Fibroblast of skin of right quadriceps (primary cell): ENCODE measurements around the gene CD177.
"Not testable (repeated sequence)": the region's sequence is repeated elsewhere in the genome, so short reads cannot be mapped to it uniquely, and the experiment has no call there.

Experiments
- DNase-seq: peaks from one replicate; pipeline ENCODE4 v3.0.0-alpha.2; 2013

Gene CD177

GRCh38 chr19:43353606-43354304, at the start of gene CD177:
Gene CD177, plus strand, starts transcription at chr19:43353686. Its CDS starts 29 bp downstream, at chr19:43353715.
- no peak for DNase-seq

GRCh38 chr19:43305642-43306041, 47.8 kb upstream of the CD177 start:
- no peak for DNase-seq

GRCh38 chr19:43306097-43306496, 47.4 kb upstream of the CD177 start:
- DNase-seq, result no peak

GRCh38 chr19:43308244-43308815, 45.2 kb upstream of the CD177 start:
- no peak for DNase-seq

- DNase-seq, result no peak
Measured at GRCh38 chr19:43309466-43309865, 44.0 kb upstream of the CD177 start.

GRCh38 chr19:43310221-43310620, 43.3 kb upstream of the CD177 start:
- DNase-seq, result no peak

GRCh38 chr19:43311256-43311655, 42.2 kb upstream of the CD177 start:
- no peak for DNase-seq

- no peak for DNase-seq
Measured at GRCh38 chr19:43311706-43312105, 41.8 kb upstream of the CD177 start.

GRCh38 chr19:43313711-43314495, 39.6 kb upstream of the CD177 start:
- no peak for DNase-seq

- no peak for DNase-seq
Measured at GRCh38 chr19:43315851-43316250, 37.6 kb upstream of the CD177 start.

- no peak for DNase-seq
Measured at GRCh38 chr19:43316591-43317319, 36.7 kb upstream of the CD177 start.

GRCh38 chr19:43318203-43318602, 35.3 kb upstream of the CD177 start:
- no peak for DNase-seq

- no peak for DNase-seq
Measured at GRCh38 chr19:43318796-43319314, 34.6 kb upstream of the CD177 start.

GRCh38 chr19:43320546-43320945, 32.9 kb upstream of the CD177 start:
- no peak for DNase-seq

- not testable (repeated sequence) for DNase-seq
Measured at GRCh38 chr19:43326761-43327160, 26.7 kb upstream of the CD177 start.

GRCh38 chr19:43328561-43328960, 24.9 kb upstream of the CD177 start:
- DNase-seq, result not testable (repeated sequence)

GRCh38 chr19:43329049-43329448, 24.4 kb upstream of the CD177 start:
- not testable (repeated sequence) for DNase-seq

- no peak for DNase-seq
Measured at GRCh38 chr19:43329989-43330388, 23.5 kb upstream of the CD177 start.

- DNase-seq, result no peak
Measured at GRCh38 chr19:43330726-43331434, 22.6 kb upstream of the CD177 start.

GRCh38 chr19:43331435-43332010, 22.0 kb upstream of the CD177 start:
- DNase-seq, result no peak

GRCh38 chr19:43332058-43332922, 21.2 kb upstream of the CD177 start:
- no peak for DNase-seq
